AG09309 (cell line): ENCODE measurements around the gene GHSR.
"Not testable (repeated sequence)": the region's sequence is repeated elsewhere in the genome, so short reads cannot be mapped to it uniquely, and the experiment has no call there.

Source experiments
- DNase-seq: peaks from one replicate; pipeline ENCODE4 v3.0.0-alpha.2; 2010; ENCODE audit warnings: low read depth
- H3K4me3 ChIP-seq: 2 replicates; pipeline ENCODE4 v1.5.1; 2011; ENCODE audit warnings: mild to moderate bottlenecking, low read depth, low read length, moderate library complexity; ENCODE audit not compliant: control insufficient read depth
- TF ChIP-seq, protein P1 (sequence below): IDR thresholded peaks from 2 replicates; pipeline ENCODE4 v1.5.1; 2011; ENCODE audit warnings: mild to moderate bottlenecking, low read depth, low read length, inconsistent platforms; ENCODE audit not compliant: insufficient read depth, control insufficient read depth; ENCODE audit errors: missing control alignments

GHSR gene, protein sequence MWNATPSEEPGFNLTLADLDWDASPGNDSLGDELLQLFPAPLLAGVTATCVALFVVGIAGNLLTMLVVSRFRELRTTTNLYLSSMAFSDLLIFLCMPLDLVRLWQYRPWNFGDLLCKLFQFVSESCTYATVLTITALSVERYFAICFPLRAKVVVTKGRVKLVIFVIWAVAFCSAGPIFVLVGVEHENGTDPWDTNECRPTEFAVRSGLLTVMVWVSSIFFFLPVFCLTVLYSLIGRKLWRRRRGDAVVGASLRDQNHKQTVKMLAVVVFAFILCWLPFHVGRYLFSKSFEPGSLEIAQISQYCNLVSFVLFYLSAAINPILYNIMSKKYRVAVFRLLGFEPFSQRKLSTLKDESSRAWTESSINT

DNA sequence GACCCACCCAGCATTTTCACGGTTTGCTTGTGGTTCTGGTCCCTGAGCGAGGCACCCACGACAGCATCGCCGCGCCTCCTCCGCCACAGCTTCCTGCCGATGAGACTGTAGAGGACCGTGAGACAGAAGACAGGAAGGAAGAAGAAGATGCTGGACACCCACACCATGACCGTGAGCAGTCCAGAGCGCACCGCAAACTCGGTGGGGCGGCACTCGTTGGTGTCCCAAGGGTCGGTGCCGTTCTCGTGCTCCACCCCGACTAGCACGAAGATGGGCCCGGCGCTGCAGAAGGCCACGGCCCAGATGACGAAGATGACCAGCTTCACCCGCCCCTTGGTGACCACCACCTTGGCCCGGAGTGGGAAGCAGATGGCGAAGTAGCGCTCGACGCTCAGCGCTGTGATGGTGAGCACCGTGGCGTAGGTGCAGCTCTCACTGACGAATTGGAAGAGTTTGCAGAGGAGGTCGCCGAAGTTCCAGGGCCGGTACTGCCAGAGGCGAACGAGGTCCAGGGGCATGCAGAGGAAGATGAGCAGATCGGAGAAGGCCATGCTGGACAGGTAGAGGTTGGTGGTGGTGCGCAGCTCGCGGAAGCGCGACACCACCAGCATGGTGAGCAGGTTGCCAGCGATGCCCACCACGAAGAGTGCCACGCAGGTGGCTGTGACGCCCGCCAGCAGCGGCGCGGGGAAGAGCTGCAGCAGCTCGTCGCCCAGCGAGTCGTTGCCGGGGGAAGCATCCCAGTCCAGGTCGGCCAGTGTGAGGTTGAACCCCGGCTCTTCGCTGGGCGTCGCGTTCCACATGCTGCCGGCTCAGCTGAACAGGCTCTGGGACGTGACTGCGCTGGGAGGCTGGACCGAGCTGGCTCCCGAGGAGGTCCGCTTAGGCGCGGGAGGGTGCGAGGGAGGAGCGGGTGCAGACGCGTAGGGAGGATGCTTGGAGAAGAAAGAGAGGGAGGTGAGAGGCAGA lies at the start of gene GHSR:
Gene GHSR (minus strand): TSS at position 846 of the 969 bp plus-strand sequence. CDS start 43 bp downstream, at position 803.
- no peak within 1 kb of the TSS for H3K4me3 ChIP-seq
- TF ChIP-seq, protein P1, sequence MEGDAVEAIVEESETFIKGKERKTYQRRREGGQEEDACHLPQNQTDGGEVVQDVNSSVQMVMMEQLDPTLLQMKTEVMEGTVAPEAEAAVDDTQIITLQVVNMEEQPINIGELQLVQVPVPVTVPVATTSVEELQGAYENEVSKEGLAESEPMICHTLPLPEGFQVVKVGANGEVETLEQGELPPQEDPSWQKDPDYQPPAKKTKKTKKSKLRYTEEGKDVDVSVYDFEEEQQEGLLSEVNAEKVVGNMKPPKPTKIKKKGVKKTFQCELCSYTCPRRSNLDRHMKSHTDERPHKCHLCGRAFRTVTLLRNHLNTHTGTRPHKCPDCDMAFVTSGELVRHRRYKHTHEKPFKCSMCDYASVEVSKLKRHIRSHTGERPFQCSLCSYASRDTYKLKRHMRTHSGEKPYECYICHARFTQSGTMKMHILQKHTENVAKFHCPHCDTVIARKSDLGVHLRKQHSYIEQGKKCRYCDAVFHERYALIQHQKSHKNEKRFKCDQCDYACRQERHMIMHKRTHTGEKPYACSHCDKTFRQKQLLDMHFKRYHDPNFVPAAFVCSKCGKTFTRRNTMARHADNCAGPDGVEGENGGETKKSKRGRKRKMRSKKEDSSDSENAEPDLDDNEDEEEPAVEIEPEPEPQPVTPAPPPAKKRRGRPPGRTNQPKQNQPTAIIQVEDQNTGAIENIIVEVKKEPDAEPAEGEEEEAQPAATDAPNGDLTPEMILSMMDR, result no peak
- DNase-seq, result no peak

DNA sequence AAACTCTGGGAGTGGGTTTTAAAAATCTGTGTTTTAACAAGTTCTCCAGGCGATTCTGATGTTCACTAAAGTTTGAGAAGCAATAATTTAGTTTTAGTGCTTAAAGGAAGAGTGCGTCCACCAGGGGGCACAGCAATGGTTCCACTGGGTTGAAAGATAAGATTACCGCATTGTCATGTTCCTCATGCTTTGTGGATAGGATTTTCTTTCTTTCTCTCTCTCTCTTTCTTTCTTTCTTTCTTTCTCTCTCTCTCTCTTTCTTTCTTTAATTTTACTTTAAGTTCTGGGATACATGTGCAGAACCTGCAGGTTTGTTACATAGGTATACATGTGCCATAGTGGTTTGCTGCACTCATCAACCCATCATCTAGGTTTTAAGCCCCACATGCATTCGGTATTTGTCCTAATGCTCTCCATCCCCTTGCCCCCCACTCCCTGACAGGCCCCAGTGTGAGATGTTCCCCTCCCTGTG lies 42.0 kb upstream of the GHSR start:
- TF ChIP-seq, protein P1, result peak; percentile 73
- H3K4me3 ChIP-seq, DNase-seq: not testable (repeated sequence)

DNA sequence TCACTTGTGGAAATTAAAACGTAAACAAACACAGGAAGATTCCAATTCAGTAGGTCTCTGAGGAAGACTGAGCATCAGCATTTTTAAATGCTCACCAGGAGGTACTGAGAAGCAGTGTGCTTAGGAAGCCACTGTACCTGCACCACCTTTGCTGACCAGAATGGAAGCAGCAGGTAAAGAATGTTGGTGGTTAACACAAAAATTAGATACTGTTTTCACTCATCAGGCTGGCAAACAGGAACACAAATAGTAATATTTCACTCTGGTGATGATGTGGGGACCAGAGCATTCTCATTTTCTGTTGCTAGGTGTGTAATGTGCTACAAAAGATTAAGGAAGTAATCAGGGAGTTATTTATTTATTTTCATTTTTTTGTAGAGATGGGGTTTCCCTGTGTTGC lies 29.9 kb upstream of the GHSR start:
- H3K4me3 ChIP-seq, result no peak overlapping the region
- no peak for DNase-seq
- TF ChIP-seq, protein P1, result no peak

DNA sequence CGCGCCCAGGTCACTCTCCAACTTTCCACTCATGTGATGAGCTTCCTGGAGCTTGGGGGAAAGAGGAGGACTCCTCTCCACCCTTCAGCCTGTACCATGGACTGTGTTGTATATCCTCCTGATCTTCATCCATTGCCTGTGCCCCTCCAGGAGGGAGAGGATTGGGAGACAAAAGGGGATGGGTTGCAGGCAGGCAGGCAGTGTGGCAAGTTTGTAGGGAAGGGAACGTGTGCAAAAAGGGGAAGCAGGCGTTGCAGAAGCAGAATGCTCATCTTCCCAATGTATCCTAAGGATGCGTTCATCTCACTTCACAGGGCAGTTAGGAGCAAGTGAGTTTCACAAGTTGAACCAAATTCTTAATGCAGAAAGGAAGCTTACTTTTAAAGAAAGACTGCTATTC lies 28.1 kb upstream of the GHSR start:
- H3K4me3 ChIP-seq, result no peak overlapping the region
- no peak for DNase-seq
- TF ChIP-seq, protein P1, result no peak

DNA sequence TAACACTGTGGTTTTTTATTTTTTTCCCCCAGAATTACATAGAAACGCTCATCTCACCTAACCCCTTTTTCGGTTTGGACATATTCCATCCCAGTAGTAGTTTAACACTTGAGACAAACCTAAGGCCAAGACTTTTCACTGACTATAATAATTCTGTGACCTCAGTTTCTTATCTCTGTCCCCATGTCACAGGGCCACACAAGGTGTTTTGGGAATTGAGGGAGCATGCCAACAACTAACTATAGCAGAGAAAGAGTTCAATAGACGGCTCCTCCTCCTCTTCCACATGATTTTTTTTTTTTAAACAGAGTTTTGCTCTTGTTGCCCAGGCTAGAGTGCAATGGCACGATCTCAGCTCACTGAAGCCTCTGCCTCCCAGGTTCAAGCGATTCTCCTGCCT lies 27.4 kb upstream of the GHSR start:
- no peak for DNase-seq
- TF ChIP-seq, protein P1, result no peak
- no peak overlapping the region for H3K4me3 ChIP-seq

DNA sequence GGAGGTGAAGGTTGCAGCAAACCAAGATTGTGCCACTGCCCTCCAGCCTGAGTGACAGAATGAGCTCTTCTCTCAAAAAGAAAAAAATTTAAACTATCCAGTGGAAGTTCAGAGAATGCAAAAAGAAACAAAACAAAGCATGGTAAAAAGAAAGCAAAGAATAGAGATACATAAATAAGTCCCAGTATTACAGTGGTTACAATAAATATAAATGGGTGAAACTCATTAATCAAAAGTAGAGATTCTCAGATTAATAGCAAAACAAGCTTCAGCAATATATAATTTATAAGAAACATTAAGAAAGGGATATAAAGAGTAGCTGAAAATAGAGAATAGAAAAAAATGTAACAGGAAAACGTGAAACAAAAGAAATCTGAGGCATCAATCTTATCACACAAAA lies 23.6 kb upstream of the GHSR start:
- TF ChIP-seq, protein P1, result no peak
- DNase-seq, result no peak
- H3K4me3 ChIP-seq, result no peak overlapping the region
